Islet precursor cell (in vitro differentiated cells): Measurements from ENCODE around the gene MYD88.

Experiments
- DNase-seq: peaks from one replicate; pipeline ENCODE4 v3.0.0-alpha.2; 2018

The MYD88 gene

GRCh38 chr3:38114052-38114874 is 24.2 kb upstream of the MYD88 start:
- peak; percentile 45 for DNase-seq

DNA sequence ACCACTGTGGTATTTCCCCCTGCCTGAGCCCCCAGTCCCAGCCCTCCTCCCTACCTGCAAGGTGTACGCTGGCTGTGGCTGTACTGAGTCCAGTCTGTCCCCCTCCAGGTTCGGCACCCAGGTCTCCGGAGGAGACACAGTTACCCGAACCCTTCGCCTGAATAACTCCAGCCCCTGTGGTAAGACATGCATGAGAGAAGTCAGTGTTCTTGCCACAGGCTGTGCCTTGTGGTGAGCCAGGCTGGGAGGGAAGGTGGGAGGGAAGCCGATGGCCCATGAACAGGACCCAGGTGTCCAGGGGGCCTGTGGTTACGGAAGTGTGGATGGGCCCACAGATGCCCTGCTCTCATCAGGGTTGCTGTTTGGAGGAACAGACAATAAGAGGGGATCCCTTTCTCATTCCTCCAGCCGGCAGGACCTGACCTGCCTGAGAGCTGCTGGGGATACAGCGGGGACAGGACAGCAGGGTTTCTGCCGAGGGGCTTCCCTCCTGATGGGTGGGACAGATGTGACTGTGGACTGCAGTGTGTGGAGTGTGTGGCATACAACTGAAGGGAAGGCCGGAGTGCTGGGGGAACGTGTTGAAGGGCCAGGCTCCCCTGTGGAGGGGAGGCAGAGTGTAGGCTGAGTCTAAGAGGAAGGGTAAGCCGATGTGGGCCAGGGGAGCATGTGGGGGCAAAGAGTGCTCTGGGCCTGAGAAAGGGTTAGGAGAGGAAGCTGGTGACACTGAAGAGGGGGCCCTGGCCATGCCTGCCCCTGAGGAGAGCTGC is 23.4 kb upstream of the MYD88 start:
- peak; percentile 52 for DNase-seq

- DNase-seq: peak; percentile 36
These were observed 22.6 kb upstream of the MYD88 start for GRCh38 chr3:38115645-38116427.

- peak; percentile 53 for DNase-seq
These were observed 21.8 kb upstream of the MYD88 start for GRCh38 chr3:38116471-38117162.

DNA sequence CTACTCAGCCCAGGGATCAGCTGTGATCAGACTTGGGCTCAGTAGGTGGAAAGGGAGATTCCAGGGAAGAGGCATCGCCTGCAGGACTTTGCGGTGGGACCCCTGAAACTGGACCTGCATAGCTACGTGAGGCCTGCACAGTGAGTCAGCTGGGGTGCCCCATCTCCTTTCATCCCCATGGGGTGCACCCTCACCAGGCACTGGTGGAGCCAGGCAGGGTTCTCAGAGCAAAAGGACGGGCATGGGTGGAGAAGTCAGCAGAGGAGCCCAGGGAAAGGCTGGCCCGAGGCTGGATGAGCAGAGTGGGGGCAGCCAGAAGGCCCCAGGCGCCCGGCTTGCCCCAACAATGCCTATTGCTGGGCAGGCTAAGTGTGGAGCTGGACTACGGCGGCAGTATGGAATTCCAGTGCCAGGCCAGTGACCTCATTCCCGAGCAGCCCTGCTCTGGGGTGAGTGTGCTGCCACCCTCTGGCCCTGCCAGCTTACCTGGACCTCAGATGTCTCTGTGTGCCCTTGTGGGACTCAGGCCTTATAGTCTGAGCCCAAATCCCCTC is 21.2 kb upstream of the MYD88 start:
- DNase-seq: no peak

DNA sequence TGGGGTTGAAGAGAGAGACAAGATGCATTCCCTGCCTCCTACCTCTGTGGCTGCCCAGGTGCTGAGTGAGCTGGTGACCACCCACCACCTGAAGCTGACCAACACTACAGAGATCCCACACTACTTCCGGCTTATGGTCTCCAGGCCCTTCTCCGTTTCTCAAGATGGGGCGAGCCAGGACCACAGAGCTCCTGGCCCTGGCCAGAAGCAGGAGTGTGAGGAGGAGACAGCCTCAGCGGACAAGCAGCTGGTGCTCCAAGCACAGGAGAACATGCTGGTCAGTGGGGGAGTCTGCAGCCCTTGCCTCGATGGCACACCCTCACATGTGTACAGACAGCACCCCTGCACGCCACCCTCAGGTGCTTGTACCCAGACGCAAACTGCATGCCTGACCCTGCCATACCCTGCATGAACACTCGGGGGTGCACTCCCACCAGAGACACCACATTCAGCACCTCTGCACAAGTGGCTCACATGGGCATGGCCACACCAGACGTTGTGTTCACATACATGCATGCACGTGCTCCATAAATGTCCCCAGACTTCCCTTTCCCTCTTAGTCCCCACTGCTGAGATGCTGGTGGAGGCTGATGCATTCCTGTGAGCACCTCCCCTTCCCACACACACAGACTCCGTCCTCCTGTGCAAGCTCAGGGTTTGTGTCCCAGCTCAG is 20.6 kb upstream of the MYD88 start:
- DNase-seq: peak; percentile 81

GRCh38 chr3:38118421-38119247 is 19.8 kb upstream of the MYD88 start:
- no peak for DNase-seq

DNA sequence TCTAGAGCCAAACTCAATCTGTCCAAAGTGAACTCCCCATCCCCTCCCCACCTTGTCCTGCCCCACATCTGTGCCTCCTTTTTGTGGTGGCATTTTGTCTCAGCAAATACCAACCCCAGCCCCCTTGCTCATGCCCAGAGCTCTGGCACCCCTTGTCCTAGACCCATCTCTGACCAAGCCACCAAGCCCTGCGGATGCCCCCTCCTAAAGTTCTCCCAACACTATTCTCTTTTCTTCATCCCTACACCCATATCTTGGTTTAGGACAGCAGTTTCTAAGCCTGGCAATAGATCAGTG is 19.3 kb upstream of the MYD88 start:
- peak; percentile 19 for DNase-seq

DNA sequence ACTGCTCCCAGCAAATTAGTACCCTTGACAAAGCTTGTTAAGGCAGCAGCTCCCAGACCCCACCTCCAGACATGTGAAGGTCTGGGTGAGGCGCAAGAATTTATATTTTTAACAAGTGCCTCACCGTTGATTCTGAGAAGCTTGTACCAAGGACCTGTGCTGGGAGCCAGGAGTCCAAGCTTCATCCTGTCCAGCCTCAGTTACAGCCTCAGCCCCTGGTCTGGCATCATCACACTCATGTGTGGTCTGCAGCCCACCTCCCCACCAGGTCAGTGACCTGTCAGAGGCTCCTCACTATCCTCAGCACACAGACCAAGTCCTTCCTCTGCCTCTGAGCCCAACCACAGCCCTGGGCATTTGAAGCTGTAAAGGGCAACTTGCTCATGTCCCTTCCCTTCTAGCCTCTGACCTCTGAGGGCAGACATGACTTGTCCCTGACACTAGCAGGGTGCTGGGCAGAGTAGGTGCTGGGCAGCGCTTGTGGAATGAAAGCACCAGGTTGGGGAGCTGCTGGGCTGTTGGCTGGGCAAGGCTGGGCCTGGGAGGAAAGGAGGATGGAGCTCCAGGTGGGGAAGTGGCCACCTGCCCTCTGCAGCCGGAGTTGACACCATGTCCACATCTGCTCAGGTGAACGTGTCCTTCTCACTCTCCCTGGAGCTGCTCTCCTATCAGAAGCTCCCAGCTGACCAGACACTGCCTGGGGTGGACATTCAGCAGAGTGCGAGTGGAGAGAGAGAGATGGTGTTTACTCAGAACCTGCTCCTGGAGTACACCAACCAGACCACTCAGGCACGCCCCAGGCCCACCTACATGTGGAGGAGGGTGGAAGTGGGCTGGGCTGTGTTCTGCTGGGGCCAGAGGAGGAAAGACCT is 18.4 kb upstream of the MYD88 start:
- peak; percentile 48 for DNase-seq

DNA sequence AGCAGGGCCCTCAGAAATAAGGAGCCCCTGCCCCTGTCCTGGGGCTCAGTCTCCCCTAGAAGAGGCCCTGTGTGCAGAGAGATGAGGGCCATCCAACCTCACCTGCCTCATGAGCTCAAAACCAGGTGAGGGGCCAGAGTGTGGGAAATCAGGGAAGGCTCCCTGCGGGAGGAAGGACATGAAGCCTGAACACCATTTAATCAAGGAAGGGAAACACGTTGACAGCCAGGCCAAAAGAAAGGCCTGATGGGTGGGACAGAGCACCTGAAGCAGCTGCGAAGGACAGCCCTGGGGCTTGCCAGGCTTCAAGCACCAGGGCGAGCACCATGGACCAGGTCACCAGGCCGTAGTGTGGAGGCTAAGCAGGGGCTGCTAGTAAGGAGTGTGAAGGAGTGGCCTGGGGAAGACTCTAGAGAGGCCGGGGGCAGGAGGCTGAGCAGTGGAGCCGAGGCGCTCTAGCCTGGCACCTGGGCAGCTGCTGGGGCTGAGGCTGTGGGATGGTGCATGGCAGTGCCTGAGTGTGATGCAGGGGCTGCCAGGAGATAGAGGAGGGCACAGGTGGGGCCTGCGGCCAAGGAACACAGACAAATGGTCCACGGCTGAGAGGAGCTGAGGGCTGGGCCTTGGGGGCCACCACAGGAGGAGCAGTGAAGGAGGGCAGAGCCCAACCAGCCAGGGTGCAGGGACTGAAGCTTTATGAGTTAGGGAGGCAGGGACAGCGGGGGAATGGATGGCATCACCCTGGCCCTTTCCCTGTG is 17.6 kb upstream of the MYD88 start:
- peak; percentile 50 for DNase-seq

DNA sequence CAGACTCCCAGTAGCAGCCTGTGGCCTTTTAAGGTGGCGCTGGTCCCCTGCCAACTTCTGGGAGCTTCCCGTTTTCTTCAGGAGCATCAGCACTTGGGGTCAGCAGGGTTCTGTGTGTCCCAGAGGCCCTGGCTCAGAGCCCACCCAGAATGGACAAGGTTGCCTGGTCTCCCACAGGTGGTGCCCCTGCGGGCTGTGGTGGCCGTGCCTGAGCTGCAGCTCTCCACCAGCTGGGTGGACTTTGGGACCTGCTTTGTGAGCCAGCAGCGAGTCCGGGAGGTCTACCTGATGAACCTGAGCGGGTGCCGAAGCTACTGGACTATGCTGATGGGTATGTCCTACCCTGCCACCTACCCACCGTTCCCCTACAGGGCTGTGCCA is 17.0 kb upstream of the MYD88 start:
- DNase-seq: no peak

DNA sequence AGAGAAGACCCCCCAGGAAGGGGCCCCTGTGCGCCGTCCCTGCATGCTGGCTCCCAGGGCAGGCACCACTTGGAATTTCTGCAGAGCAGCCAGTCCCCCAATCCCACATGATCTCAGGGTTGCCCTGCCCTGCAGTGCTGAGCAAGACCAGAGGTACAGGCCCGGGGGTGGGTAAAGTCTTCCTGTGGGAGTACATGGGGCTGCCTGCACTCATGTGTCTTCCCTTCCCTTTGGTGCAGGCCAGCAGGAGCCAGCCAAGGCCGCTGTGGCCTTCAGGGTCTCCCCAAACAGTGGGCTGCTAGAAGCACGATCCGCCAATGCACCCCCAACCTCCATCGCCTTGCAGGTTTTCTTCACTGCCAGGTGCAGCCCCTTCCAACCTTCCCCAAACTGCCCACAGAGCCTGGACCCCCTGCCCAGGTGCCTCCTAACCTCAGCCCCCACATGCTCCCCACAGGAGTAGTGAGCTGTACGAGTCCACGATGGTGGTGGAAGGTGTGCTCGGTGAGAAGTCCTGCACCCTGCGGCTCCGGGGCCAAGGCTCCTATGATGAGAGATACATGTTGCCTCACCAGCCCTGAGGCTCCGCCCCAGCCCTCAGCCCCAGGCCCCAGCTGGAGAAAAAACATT is 16.5 kb upstream of the MYD88 start:
- no peak for DNase-seq

DNA sequence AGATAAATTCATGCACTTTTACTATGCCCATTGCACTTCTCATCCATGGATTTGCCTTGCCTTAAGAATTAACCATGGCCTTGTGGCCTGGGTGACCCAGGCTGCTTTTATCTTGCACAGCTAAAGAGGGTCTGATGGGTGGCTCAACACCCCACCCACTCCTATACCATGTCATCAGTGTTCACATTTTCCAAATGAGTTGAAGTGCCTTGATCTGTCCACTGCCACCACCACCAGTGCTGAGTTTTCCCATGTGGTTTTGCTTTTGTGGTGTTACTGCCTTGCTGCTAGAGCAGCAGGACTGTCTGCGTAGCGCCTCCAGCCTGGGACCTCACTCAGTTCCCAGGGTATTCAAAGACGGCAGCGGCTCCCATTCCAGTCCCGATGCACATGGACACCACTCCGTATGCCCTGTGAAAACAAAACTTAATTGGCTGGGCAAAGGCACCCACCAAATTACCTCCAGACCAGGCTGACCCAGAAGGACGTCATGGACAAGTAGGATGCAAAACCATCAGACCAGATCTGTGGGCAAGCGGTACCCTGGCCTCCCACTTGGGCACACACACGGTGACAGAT is 15.7 kb upstream of the MYD88 start:
- no peak for DNase-seq

DNA sequence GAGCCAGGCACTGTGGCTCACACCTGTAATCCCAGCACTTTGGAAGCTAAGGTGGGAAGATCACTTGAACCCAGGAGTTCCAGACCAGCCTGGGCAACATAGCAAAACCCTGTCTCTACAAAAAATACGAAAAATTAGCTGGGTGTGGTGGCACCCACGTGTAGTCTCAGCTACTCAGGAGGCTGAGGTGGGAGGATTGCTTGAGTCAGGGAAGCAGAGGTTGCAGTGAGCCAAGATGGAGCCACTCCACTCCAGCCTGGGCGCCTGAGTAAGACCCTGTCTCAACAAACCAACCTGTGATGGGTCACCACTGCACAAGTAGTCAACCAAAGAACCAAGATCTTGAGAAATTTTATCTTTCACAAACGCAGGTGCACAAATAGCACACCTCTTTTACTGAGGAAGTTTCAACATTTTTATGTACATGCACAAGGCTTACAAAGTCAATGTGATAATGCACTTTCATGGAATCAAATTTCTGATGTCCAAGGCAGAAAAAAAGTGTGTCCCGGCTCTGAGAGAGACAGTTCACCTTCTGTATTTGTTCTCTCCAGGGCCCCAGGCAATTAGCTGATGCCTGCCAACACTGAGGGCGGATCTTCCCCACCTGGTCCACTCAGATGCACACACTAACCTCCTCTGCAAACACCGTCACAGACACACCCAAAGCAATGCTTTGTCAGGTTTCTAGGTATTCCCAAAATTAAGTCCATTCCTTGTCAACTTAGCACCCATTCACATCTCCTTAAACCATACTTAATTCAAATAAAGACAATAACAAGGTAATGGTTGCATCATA is 13.9 kb upstream of the MYD88 start:
- DNase-seq: no peak

- no peak for DNase-seq
These were observed 12.9 kb upstream of the MYD88 start for GRCh38 chr3:38125305-38126120.

- DNase-seq: peak; percentile 40
These were observed 12.2 kb upstream of the MYD88 start for GRCh38 chr3:38126121-38126892.
